ENCODE data around the gene TICAM2. TPM values are rescaled to one million over a fixed set of nuclear protein-coding genes. Genes with fewer than 3 reads are reported as not detected.

TICAM2 gene
- 0.93 to 1.6 TPM (median 1.1 TPM) in 5 replicates for total RNA-seq (2022; extraction: Qiagen RNA extraction)

GRCh38 chr5:115601701-115602590 lies at the start of gene TICAM2:
Gene TICAM2 (minus strand): TSS chr5:115602479. CDS start chr5:115581256, 21,223 bp downstream.

DNA sequence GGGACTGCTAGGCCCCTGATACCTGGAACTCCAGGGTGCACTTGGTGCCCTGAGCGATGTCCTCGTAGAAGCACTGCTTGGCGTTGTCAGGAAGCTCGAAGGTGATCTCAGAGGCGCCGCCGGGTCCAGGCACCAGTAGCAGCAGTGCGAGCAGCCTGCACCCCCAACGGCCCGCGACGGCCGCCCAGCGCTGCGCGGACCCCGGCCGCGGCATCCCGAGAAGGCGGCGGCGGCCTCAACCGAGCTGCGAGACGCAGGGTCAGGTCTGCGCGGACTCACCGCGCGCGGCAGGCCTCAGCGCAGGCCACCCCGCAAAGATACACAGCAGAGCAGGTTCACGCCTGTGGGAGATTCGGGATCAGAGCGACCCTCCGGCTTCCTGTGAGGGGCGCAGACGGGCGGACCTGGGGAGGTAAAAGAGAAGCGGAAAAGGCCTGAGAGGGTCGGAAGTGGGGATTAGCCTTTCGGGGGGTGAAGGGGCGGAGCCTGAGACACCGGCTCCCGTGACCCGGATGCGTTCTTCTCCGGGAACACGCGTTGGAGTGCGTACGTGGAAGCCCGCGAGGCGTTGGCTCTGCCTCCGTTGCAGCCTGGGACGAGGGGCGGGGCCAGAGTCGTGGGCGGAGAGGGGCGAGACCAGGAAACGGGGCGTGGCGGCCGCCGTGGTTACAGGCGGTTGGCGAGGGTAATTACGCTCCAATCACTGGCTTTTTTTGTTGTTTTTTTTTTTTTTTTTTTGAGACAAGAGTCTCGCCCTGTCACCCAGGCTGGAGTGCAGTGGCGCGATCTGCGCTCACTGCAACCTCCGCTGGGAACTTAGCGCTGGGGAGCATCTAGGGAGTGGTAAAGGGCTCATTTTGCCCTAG lies 23.5 kb upstream of the TICAM2 start, which contains the start of gene TMED7:
Gene TMED7, minus strand, starts transcription at position 458 of the 866 bp plus-strand sequence. Its CDS starts 244 bp downstream, at position 214.

DNA sequence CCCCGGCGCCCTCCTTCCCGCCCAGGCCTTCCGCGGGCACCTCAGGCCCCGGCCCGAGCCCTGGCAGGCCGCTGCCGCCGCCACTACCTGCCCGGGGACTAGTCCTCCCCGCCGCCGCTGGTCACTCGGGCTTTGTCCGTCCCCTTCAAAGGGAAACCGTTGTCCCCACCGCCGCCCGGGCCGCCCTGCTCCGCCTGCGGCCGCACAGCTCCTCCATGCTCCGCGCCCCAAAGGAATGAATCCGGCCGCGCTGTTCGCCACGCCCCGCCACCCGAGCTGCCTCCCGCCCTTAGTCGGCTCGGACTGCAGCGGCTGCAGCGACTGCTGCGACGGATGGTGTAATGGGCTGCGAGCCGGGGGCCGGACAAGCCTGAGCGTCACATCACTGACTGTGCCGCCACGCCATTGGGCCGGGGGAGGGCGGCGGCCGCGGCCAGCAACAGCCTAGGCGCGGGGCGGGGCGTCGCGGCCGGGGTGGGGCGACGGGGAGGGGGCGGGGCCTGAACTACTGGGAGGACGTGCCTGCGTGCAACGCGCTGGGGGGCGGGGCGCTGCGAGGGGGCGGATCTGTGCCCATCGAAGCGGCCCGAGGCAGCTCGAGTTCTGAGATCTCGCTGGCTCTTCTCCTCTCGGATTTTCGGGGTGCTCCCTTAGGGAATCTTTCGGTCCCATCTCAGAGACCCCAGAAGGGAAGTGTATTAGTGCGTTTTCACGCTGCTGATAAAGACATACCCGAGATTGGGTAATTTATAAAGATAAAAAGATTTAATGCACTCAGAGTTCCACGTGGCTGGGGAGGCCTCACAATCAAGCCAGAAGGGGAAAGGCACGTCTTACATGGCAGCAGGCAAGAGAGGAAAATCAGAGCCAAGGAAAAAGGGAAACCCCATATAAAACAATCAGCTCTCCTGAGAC lies 57.6 kb downstream of the TICAM2 start, which contains the start of gene FEM1C:
Gene FEM1C, minus strand, starts transcription at position 340 of the 915 bp plus-strand sequence. CDS start 1,282 bp downstream, outside the sequence.

Other genes starting within 250 kb of the TICAM2 start
- gene FEM1C, start 57.7 kb downstream of the TICAM2 start, total RNA-seq (2022; extraction: Qiagen RNA extraction), result 6.1 to 7.8 TPM (median 7.3 TPM) in 5 replicates
- 36.9 to 66.0 TPM (median 55.1 TPM) in 5 replicates for gene TMED7, start 23.6 kb upstream of the TICAM2 start, total RNA-seq (2022; extraction: Qiagen RNA extraction)
- gene CDO1, start 214.2 kb upstream of the TICAM2 start, total RNA-seq (2022; extraction: Qiagen RNA extraction), result not detected in 5 replicates
- gene ATG12, start 239.1 kb upstream of the TICAM2 start, total RNA-seq (2022; extraction: Qiagen RNA extraction), result 47.1 to 56.0 TPM (median 49.6 TPM) in 5 replicates
- gene AP3S1, start 239.5 kb upstream of the TICAM2 start, total RNA-seq (2022; extraction: Qiagen RNA extraction), result 64.8 to 79.1 TPM (median 71.5 TPM) in 5 replicates